K562 (cell line): ENCODE measurements around the gene SLC34A3. TPM values are rescaled to one million over a fixed set of nuclear protein-coding genes. Genes with fewer than 3 reads are reported as not detected.
A peak's percentile ranks its signal among the peaks of the same experiment; 100 is the strongest.

Source experiments
- CBX3 ChIP-seq, 2 experiments: IDR thresholded peaks; 1 replicate in 1 of 2; 2 replicates in 1 of 2; pipeline ENCODE4 v1.6.1; 2012; ENCODE audit warnings: inconsistent platforms in 2 of 2, low read length in 2 of 2, borderline replicate concordance in 1 of 2, control low read depth in 1 of 2
- CCNT2 ChIP-seq: IDR thresholded peaks from 2 replicates; pipeline ENCODE4 v1.6.1; 2011; ENCODE audit warnings: borderline replicate concordance, low read depth, mild to moderate bottlenecking, moderate library complexity, mixed read lengths, low read length; ENCODE audit not compliant: insufficient read length; ENCODE audit errors: extremely low read depth
- CXXC5 ChIP-seq: fragments of 250-450 bp; sonication (Bioruptor Pico); IDR thresholded peaks from 2 replicates; pipeline ENCODE4 v1.8.0; 2022; ENCODE audit warnings: inconsistent platforms, mild to moderate bottlenecking, moderate library complexity
- E2F3 ChIP-seq: fragments of 250-450 bp; sonication (Bioruptor Pico); IDR thresholded peaks from 2 replicates; pipeline ENCODE4 v1.4.0; 2020; ENCODE audit warnings: mild to moderate bottlenecking
- HDAC2 ChIP-seq: fragments of 450-650 bp; IDR thresholded peaks from 2 replicates; pipeline ENCODE4 v1.6.1; 2016; ENCODE audit warnings: mild to moderate bottlenecking
- NELFE ChIP-seq: IDR thresholded peaks from 2 replicates; pipeline ENCODE4 v1.6.1; 2011; ENCODE audit warnings: mild to moderate bottlenecking; ENCODE audit not compliant: insufficient read depth, insufficient read length
- PHF21A ChIP-seq: fragments of 450-650 bp; IDR thresholded peaks from 2 replicates; pipeline ENCODE4 v1.6.1; 2017; ENCODE audit warnings: low read depth, borderline replicate concordance
- SRSF9 ChIP-seq: fragments of 200-400 bp; formaldehyde crosslinking; IDR thresholded peaks from 2 replicates; pipeline ENCODE4 v1.6.1; 2017; ENCODE audit warnings: low read depth, low read length, borderline replicate concordance
- TRIM28 ChIP-seq: fragments of 450-650 bp; IDR thresholded peaks from 2 replicates; pipeline ENCODE4 v1.6.1; 2017
- WHSC1 ChIP-seq: IDR thresholded peaks from one replicate; pipeline ENCODE4 v1.6.1; 2012; ENCODE audit warnings: low read length, control low read depth, inconsistent platforms
- ZNF140 ChIP-seq: fragments of 250-450 bp; sonication (Bioruptor Pico); IDR thresholded peaks from 2 replicates; pipeline ENCODE4 v1.8.0; 2021; ENCODE audit warnings: moderate library complexity, mild to moderate bottlenecking, inconsistent platforms
- ZNF384 ChIP-seq: IDR thresholded peaks from 2 replicates; pipeline ENCODE4 v1.6.1; 2012; ENCODE audit warnings: low read depth, low read length, improper control_type of control experiment
- ZNF717 ChIP-seq: fragments of 250-450 bp; sonication (Bioruptor Pico); IDR thresholded peaks from 2 replicates; pipeline ENCODE4 v1.5.0; 2021
- polyA plus RNA-seq, 8 experiments: library from polyadenylated mRNA; depleted of rRNA in 4 of 8; stranded (reverse) in 5 of 8; unstranded in 3 of 8; fragments of >200 nt; fragmentation: Nextera tagmentation in 2 of 8; fragmentation: Illumina TruSeq in 1 of 8; extraction: Ambion mirVana in 2 of 8; extraction: Trizol in 1 of 8; gene quantifications; 2 replicates each; pipeline versions ENCODE4 v1.2.1 to v1.2.3, GENCODE V29; 2011 to 2014; ENCODE audit warnings: inconsistent platforms in 1 of 8, missing spikeins in 1 of 8
- total RNA-seq, 7 experiments: library from RNA; depleted of rRNA in 6 of 7; stranded (reverse); fragments of >200 nt in 6 of 7; fragmentation: Illumina TruSeq in 2 of 7; extraction: Trizol in 2 of 7; gene quantifications; 2 replicates each; pipeline versions ENCODE4 v1.2.1 to v1.2.3, GENCODE V29; 2011 to 2021; ENCODE audit warnings: low replicate concordance in 1 of 7
- TF ChIP-seq, protein P1 (sequence below): fragments of 250-450 bp; sonication (Bioruptor Pico); IDR thresholded peaks from 2 replicates; pipeline ENCODE4 v1.4.0; 2020; ENCODE audit warnings: mild to moderate bottlenecking, moderate library complexity, borderline replicate concordance
- TF ChIP-seq, protein P2 (sequence below): fragments of 250-450 bp; sonication (Bioruptor Pico); IDR thresholded peaks from 2 replicates; pipeline ENCODE4 v1.5.0; 2021; ENCODE audit warnings: mild to moderate bottlenecking, moderate library complexity
- TF ChIP-seq, protein P3 (sequence below): sonication (generic); formaldehyde crosslinking; IDR thresholded peaks from 2 replicates; pipeline ENCODE4 v1.8.0; 2022; ENCODE audit warnings: missing genetic modification reagents, mild to moderate bottlenecking, borderline replicate concordance

The SLC34A3 gene
- total and polyA plus RNA-seq, 9 of the 15 experiments (the other 6 are each of a cell fraction or from before 2014, with no cell fraction given), result not detected

DNA sequence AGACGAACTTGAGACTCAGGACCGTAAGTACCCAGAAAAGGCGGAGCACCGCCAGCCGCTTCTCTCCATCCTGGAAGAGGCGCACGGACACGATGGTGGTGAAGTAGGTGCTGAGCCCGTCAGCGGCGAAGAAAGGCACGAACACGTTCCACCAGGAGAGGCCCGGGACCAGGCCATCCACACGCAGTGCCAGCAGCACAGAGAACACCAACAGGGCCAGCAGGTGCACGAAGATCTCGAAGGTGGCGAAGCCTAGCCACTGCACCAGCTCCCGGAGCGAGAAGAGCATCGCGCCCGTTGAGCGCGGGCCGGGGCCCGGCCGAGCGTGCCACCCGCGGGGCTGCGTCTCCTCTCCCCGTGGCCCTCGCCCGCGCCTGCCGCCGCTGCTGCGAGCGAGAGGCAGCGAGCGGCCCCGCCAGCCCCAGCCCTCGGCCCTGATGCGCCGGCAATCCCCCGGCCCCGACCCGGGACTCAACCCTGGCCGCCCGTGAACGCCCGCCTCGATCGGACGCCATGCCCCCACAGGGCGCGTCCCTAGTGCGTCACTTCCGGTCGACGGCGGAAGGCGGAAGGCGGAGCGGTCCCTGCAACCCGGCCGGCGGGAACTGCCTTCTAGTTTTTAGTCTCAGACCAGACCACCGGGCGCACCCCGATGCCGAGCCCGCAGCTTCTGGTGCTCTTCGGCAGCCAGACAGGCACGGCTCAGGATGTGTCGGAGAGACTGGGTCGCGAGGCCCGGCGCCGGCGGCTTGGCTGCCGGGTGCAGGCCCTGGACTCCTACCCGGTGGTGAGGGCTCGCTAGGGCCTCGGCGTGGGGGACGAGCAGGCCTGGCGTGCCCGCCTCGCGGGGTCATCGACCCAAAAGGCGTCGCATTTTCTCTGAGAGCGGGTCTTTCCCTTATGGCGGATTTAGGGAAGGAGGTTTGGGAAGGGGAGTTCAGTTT, 25.3 kb upstream of the SLC34A3 start, which contains the start of the genes NDOR1 and TMEM203 (continued):
- TF ChIP-seq, protein P1, sequence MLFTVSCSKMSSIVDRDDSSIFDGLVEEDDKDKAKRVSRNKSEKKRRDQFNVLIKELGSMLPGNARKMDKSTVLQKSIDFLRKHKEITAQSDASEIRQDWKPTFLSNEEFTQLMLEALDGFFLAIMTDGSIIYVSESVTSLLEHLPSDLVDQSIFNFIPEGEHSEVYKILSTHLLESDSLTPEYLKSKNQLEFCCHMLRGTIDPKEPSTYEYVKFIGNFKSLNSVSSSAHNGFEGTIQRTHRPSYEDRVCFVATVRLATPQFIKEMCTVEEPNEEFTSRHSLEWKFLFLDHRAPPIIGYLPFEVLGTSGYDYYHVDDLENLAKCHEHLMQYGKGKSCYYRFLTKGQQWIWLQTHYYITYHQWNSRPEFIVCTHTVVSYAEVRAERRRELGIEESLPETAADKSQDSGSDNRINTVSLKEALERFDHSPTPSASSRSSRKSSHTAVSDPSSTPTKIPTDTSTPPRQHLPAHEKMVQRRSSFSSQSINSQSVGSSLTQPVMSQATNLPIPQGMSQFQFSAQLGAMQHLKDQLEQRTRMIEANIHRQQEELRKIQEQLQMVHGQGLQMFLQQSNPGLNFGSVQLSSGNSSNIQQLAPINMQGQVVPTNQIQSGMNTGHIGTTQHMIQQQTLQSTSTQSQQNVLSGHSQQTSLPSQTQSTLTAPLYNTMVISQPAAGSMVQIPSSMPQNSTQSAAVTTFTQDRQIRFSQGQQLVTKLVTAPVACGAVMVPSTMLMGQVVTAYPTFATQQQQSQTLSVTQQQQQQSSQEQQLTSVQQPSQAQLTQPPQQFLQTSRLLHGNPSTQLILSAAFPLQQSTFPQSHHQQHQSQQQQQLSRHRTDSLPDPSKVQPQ (CRISPR knock-in tag), result no peak
- no peak for TF ChIP-seq PHF21A
- TF ChIP-seq NELFE, result no peak
- TF ChIP-seq, protein P2, sequence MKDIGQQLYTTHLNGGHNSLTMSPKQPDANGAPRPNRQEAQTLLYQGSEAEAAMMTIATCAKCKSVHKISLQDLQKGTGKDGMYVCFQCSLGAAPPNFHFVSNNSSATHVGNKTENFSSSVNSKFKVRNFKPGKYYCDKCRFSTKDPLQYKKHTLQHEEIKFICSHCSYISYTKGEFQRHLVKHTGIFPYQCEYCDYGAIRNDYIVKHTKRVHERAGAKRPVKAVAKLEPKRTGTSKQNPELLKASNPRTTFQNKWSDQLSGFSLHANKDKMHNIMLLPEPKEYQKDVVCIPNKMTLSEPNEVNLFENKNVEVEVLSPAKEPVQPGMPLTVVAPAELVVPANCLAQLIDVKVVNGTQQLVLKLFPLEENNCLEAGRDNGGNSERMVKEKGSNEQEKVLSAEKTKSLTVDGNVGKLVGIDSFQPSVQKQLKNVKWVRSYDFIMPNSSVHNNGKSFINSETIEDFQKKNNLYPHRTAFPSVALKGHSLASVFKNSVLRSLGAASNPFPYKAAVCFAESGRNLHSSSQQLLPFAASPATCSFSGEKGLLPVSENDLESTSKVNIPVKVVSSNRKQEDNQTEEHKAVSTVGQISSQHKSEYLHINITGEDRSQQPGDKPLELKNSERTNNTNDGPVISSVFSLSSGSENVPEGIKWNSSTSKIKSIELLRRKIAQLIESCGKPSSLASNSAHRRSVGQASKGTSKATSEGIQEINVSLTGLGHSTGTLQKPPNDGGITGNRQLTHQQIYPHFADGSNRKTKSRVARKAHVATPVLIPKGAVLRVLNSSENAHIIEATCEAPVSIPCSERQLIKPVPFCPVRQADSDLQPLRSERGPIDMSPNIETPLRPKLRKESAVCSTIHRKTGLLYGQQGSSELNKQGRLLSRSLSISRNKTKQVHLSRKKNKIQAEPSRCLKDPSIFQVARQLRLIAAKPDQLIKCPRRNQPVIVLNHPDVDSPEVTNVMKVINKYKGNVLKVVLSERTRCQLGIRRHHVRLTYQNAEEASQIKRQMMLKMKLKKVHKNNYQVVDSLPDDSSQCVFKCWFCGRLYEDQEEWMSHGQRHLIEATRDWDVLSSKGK (CRISPR knock-in tag), result no peak
- no peak for TF ChIP-seq ZNF140 (CRISPR knock-in tag)
- no peak for TF ChIP-seq WHSC1
- TF ChIP-seq E2F3 (CRISPR knock-in tag), result peak; percentile 86
- peak; percentile 56 for TF ChIP-seq CCNT2
- no peak; the same call in 1 of the 2 replicates for TF ChIP-seq TRIM28
- TF ChIP-seq ZNF384, result no peak
- no peak for TF ChIP-seq CBX3 (IDR thresholded peaks at IDR 0.05; ENCODE audit: borderline replicate concordance in 1 of 2, low read length in 2 of 2)
- peak; percentile 82 for TF ChIP-seq CXXC5 (CRISPR knock-in tag)
- no peak for TF ChIP-seq SRSF9
- TF ChIP-seq ZNF717 (CRISPR knock-in tag), result no peak
- TF ChIP-seq, protein P3, sequence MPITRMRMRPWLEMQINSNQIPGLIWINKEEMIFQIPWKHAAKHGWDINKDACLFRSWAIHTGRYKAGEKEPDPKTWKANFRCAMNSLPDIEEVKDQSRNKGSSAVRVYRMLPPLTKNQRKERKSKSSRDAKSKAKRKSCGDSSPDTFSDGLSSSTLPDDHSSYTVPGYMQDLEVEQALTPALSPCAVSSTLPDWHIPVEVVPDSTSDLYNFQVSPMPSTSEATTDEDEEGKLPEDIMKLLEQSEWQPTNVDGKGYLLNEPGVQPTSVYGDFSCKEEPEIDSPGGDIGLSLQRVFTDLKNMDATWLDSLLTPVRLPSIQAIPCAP (CRISPR knock-in tag), result 0 out of 2 replicates have a peak, but pooled peaks have one; percentile 48
- peak; percentile 65; the same call in 1 of the 2 replicates for TF ChIP-seq HDAC2
